A549 (cell line): Measurements from ENCODE around the gene APCDD1. TPM values are rescaled to one million over a fixed set of nuclear protein-coding genes. Genes with fewer than 3 reads are reported as not detected.

Source experiments
- ATAC-seq, 2 experiments: fragments of 200-7000 bp in 1 of 2; fragments of >200 bp in 1 of 2; cut with Nextera tagmentation in 1 of 2; cut with Tn5 transposase in 1 of 2; 3 replicates each; pipeline versions ENCODE4 v1.8.0 to v1.9.1; 2018 to 2020; ENCODE audit warnings: mild to moderate bottlenecking in 1 of 2, moderate library complexity in 1 of 2
- CTCF ChIA-PET: fragments of 300-600 bp; sonication (Branson Sonifier 250); formaldehyde crosslinking; extraction: SDS; loops from one replicate; lab custom pipeline; 2021; ENCODE audit warnings: antibody characterized with exemption, inconsistent platforms; lab: Yijun Ruan, JAX
- POLR2A ChIA-PET: fragments of 350-600 bp; formaldehyde crosslinking; extraction: SDS; loops from one replicate; lab custom pipeline; 2021; ENCODE audit warnings: antibody characterized with exemption, inconsistent platforms; lab: Yijun Ruan, JAX
- DNase-seq, 2 experiments: peaks; one replicate each; pipeline versions ENCODE4 v3.0.0 to v3.0.0-alpha.2; 2011 to 2016; ENCODE audit warnings: low read depth in 1 of 2, low spot score in 1 of 2
- FAIRE-seq: peaks from 2 replicates; lab custom pipeline; 2011; peaks lifted over from hg19 to GRCh38; lab: Jason Lieb, UNC
- H3K27ac ChIP-seq, 2 experiments: fragments of >200 bp; sonication (Bioruptor Twin); formaldehyde crosslinking; 3 replicates each; pipeline ENCODE4 v1.5.1; 2016 to 2017
- H3K4me1 ChIP-seq: fragments of >200 bp; sonication (Bioruptor Twin); formaldehyde crosslinking; 3 replicates; pipeline ENCODE4 v1.6.1; 2016
- H3K4me2 ChIP-seq: fragments of >200 bp; sonication (Bioruptor Twin); formaldehyde crosslinking; 3 replicates; pipeline ENCODE4 v1.6.1; 2016
- H3K4me3 ChIP-seq: fragments of >200 bp; sonication (Bioruptor Twin); formaldehyde crosslinking; 3 replicates; pipeline ENCODE4 v1.5.1; 2016
- H3K9me3 ChIP-seq: fragments of >200 bp; sonication (Bioruptor Twin); formaldehyde crosslinking; 3 replicates; pipeline ENCODE4 v1.6.1; 2016
- ATOH8 ChIP-seq: fragments of 250-450 bp; sonication (Bioruptor Pico); IDR thresholded peaks from 2 replicates; pipeline ENCODE4 v1.5.0; 2020; ENCODE audit warnings: low read depth, mild to moderate bottlenecking, moderate library complexity
- BCL3 ChIP-seq: fragments of >200 bp; sonication (Bioruptor Twin); formaldehyde crosslinking; IDR thresholded peaks from 3 replicates; pipeline ENCODE4 v1.6.1; 2016
- CBX2 ChIP-seq: fragments of 200-600 bp; sonication (generic); IDR thresholded peaks from 2 replicates; pipeline ENCODE4 v1.6.1; 2016; ENCODE audit warnings: low read depth, mild to moderate bottlenecking, borderline replicate concordance
- CHD4 ChIP-seq: fragments of 200-600 bp; sonication (generic); IDR thresholded peaks from 2 replicates; pipeline ENCODE4 v1.6.1; 2016; ENCODE audit warnings: antibody characterized with exemption, mild to moderate bottlenecking, borderline replicate concordance
- ELK1 ChIP-seq: fragments of 150-350 bp; IDR thresholded peaks from 2 replicates; pipeline ENCODE4 v1.6.1; 2014; ENCODE audit warnings: low read depth, mild to moderate bottlenecking, low read length
- FOSB ChIP-seq: fragments of 250-450 bp; sonication (Bioruptor Pico); IDR thresholded peaks from 2 replicates; pipeline ENCODE4 v1.5.0; 2020; ENCODE audit warnings: mild to moderate bottlenecking, moderate library complexity
- FOSL2 ChIP-seq, 2 experiments: fragments of 450-650 bp in 1 of 2; fragments of >200 bp in 1 of 2; sonication (Bioruptor Twin) in 1 of 2; formaldehyde crosslinking; IDR thresholded peaks; 2 replicates each; pipeline versions ENCODE4 v1.5.0 to v1.6.1; 2016 to 2020; ENCODE audit warnings: mild to moderate bottlenecking in 1 of 2, moderate library complexity in 1 of 2
- FOXS1 ChIP-seq: fragments of 250-450 bp; sonication (Bioruptor Pico); IDR thresholded peaks from 2 replicates; pipeline ENCODE4 v1.5.0; 2020; ENCODE audit warnings: mild to moderate bottlenecking, moderate library complexity
- GATA3 ChIP-seq: IDR thresholded peaks from 2 replicates; pipeline ENCODE4 v1.6.1; 2012; ENCODE audit warnings: borderline replicate concordance
- HDAC2 ChIP-seq: fragments of 200-600 bp; sonication (generic); IDR thresholded peaks from 2 replicates; pipeline ENCODE4 v1.6.1; 2016
- JUNB ChIP-seq: fragments of >200 bp; sonication (Bioruptor Twin); formaldehyde crosslinking; IDR thresholded peaks from 2 replicates; pipeline ENCODE4 v1.6.1; 2016
- KDM1A ChIP-seq: fragments of 200-600 bp; sonication (generic); IDR thresholded peaks from 2 replicates; pipeline ENCODE4 v1.6.1; 2016; ENCODE audit warnings: low read depth, mild to moderate bottlenecking
- KDM5A ChIP-seq: fragments of 200-600 bp; sonication (generic); IDR thresholded peaks from 2 replicates; pipeline ENCODE4 v1.6.1; 2016; ENCODE audit warnings: antibody characterized with exemption, mild to moderate bottlenecking
- MAFK ChIP-seq: fragments of 450-650 bp; IDR thresholded peaks from 2 replicates; pipeline ENCODE4 v1.6.1; 2014; ENCODE audit not compliant: partially characterized antibody
- MAZ ChIP-seq: fragments of 150-350 bp; IDR thresholded peaks from 2 replicates; pipeline ENCODE4 v1.6.1; 2014; ENCODE audit warnings: antibody characterized with exemption, low read depth, low read length, borderline replicate concordance
- MYC ChIP-seq: IDR thresholded peaks from 2 replicates; pipeline ENCODE4 v1.6.1; 2012; ENCODE audit warnings: mild to moderate bottlenecking, inconsistent platforms, low read length, improper control_type of control experiment, borderline replicate concordance
- NFE2L2 ChIP-seq: fragments of 150-350 bp; conservative IDR thresholded peaks from 2 replicates; pipeline ENCODE4 v1.6.1; 2014; ENCODE audit warnings: low read length
- NPAS2 ChIP-seq: fragments of 250-450 bp; sonication (Bioruptor Pico); IDR thresholded peaks from 2 replicates; pipeline ENCODE4 v1.8.0; 2022; ENCODE audit warnings: mild to moderate bottlenecking, moderate library complexity, borderline replicate concordance
- PHF8 ChIP-seq: fragments of 200-600 bp; sonication (generic); IDR thresholded peaks from 2 replicates; pipeline ENCODE4 v1.6.1; 2016; ENCODE audit warnings: low read depth, mild to moderate bottlenecking, antibody characterized with exemption, moderate library complexity, borderline replicate concordance
- POLR2A ChIP-seq: IDR thresholded peaks from 2 replicates; pipeline ENCODE4 v1.6.1; 2012; ENCODE audit warnings: mild to moderate bottlenecking, low read length
- POLR2AphosphoS2 ChIP-seq: conservative IDR thresholded peaks from 2 replicates; pipeline ENCODE4 v1.6.1; 2012; ENCODE audit warnings: low read length, improper control_type of control experiment, inconsistent platforms
- RAD21 ChIP-seq, 2 experiments: fragments of >200 bp in 1 of 2; sonication (Bioruptor Twin) in 1 of 2; formaldehyde crosslinking in 1 of 2; IDR thresholded peaks in 1 of 2; conservative IDR thresholded peaks in 1 of 2; 2 replicates in 1 of 2; 3 replicates in 1 of 2; pipeline ENCODE4 v1.6.1; 2012 to 2018; ENCODE audit warnings: inconsistent platforms in 1 of 2
- RCOR1 ChIP-seq: fragments of 150-350 bp; IDR thresholded peaks from 2 replicates; pipeline ENCODE4 v1.6.1; 2014; ENCODE audit warnings: antibody characterized with exemption, low read length, low read depth
- TP53 ChIP-seq: fragments of 250-450 bp; sonication (Bioruptor Pico); IDR thresholded peaks from 2 replicates; pipeline ENCODE4 v1.5.0; 2021; ENCODE audit warnings: mild to moderate bottlenecking, moderate library complexity
- ZC3H11A ChIP-seq: fragments of 450-650 bp; IDR thresholded peaks from 2 replicates; pipeline ENCODE4 v1.6.1; 2014; ENCODE audit warnings: antibody characterized with exemption, mild to moderate bottlenecking
- ZNF302 ChIP-seq: fragments of 250-450 bp; sonication (Bioruptor Pico); IDR thresholded peaks from 2 replicates; pipeline ENCODE4 v1.9.0; 2021; ENCODE audit warnings: inconsistent platforms, mild to moderate bottlenecking, moderate library complexity
- WGBS: methylation state at CpG from one replicate; pipeline ENCODE4 v1.1.6; 2017; ENCODE audit errors: missing lambda C conversion rate; 5-methylcytosine and 5-hydroxymethylcytosine counted together
- polyA plus RNA-seq, 4 experiments: library from polyadenylated mRNA; depleted of rRNA in 3 of 4; stranded (reverse); fragments of >200 nt; fragmentation: RNase III in 1 of 4; extraction: RNeasy Plus Mini Kit Qiagen cat#74134 plus additional on column Dnase treatment in 1 of 4; gene quantifications; 2 replicates in 3 of 4; 3 replicates in 1 of 4; pipeline ENCODE4 v1.2.3, GENCODE V29; 2011 to 2017

Gene APCDD1
- polyA plus RNA-seq, 2 of the 4 experiments (the other 2 are of a cell fraction): not detected

GRCh38 chr18:10419420-10420103 is 34.9 kb upstream of the APCDD1 start:
- no peak overlapping the region for H3K4me3 ChIP-seq
- 26% methylated on average over 5 of the region's 5 CpGs for WGBS
- TF ChIP-seq FOSB (CRISPR knock-in tag): no peak
- no peak for TF ChIP-seq CHD4
- no peak for TF ChIP-seq ELK1
- no peak for TF ChIP-seq NFE2L2
- TF ChIP-seq CBX2: no peak
- no peak for TF ChIP-seq RCOR1
- no peak for TF ChIP-seq ZC3H11A
- FAIRE-seq (no peak), ATAC-seq (no peak), DNase-seq (no peak)
- no peak overlapping the region for H3K4me2 ChIP-seq
- ChIA-PET CTCF (no interaction called here), POLR2A (no interaction called here)
- no peaks in the 10 kb centered on the region for H3K9me3 ChIP-seq
- H3K4me1 ChIP-seq: no peaks in the 10 kb centered on the region
- no peak overlapping the region for H3K27ac ChIP-seq

- no peak for FAIRE-seq
- POLR2A ChIA-PET: no interaction called here
- Histone ChIP-seq H3K4me3 (no peak overlapping the region), H3K27ac (no peak overlapping the region), H3K4me2 (no peak overlapping the region), H3K9me3 (no peaks in the 10 kb centered on the region), H3K4me1 (no peaks in the 10 kb centered on the region)
- no peak for ATAC-seq
- TF ChIP-seq GATA3: no peak
- no peak for TF ChIP-seq TP53
- TF ChIP-seq MAFK: no peak
- TF ChIP-seq FOSL2 (IDR thresholded peaks at IDR 0.05): no peak
- no peak for TF ChIP-seq FOSL2 (CRISPR knock-in tag; IDR thresholded peaks at IDR 0.05)
- no peak for TF ChIP-seq NFE2L2
- TF ChIP-seq RAD21 (conservative IDR thresholded peaks at IDR 0.05 in 1 of 2, IDR thresholded peaks at IDR 0.05 in 1 of 2): no peak
- WGBS: 34% methylated on average over 5 of the region's 5 CpGs
- CTCF ChIA-PET: no interaction called here
- no peak for DNase-seq
Observed at GRCh38 chr18:10420561-10421352, 33.7 kb upstream of the APCDD1 start.

- DNase-seq: no peak
- under 1% methylated on average over 5 of the region's 5 CpGs for WGBS
- Histone ChIP-seq H3K27ac (no peak overlapping the region), H3K4me1 (no peaks in the 10 kb centered on the region), H3K9me3 (no peaks in the 10 kb centered on the region), H3K4me3 (no peak overlapping the region), H3K4me2 (no peak overlapping the region)
- ChIA-PET CTCF (no interaction called here), POLR2A (no interaction called here)
- no peak for TF ChIP-seq CHD4
- no peak for TF ChIP-seq RCOR1
- TF ChIP-seq POLR2A: no peak
- no peak for TF ChIP-seq KDM5A
- no peak for TF ChIP-seq JUNB
- no peak for TF ChIP-seq NFE2L2
- no peak for TF ChIP-seq ZNF302 (CRISPR knock-in tag)
- no peak for TF ChIP-seq MYC
- no peak for ATAC-seq
- no peak for FAIRE-seq
Observed at GRCh38 chr18:10421859-10422258, 32.6 kb upstream of the APCDD1 start.

GRCh38 chr18:10422731-10423130 is 31.7 kb upstream of the APCDD1 start:
- WGBS: 33% methylated on average over 1 of the region's 6 CpGs
- FAIRE-seq (no peak), DNase-seq (no peak)
- H3K4me2 ChIP-seq: no peak overlapping the region
- TF ChIP-seq BCL3 (no peak), POLR2AphosphoS2 (no peak), PHF8 (no peak), NPAS2 (no peak), FOXS1 (CRISPR knock-in tag) (no peak), KDM1A (no peak), MAZ (no peak), HDAC2 (no peak), MAFK (no peak), KDM5A (no peak), FOSL2 (IDR thresholded peaks at IDR 0.05) (no peak), FOSL2 (CRISPR knock-in tag; IDR thresholded peaks at IDR 0.05) (no peak), RCOR1 (no peak), ATOH8 (no peak)
- TF ChIP-seq, all 56 proteins: peak for 0
- ChIA-PET CTCF (no interaction called here), POLR2A (no interaction called here)
- no peak overlapping the region for H3K27ac ChIP-seq
- no peaks in the 10 kb centered on the region for H3K9me3 ChIP-seq
- no peak overlapping the region for H3K4me3 ChIP-seq
- H3K4me1 ChIP-seq: no peaks in the 10 kb centered on the region
- ATAC-seq: no peak
